A549 (cell line): ENCODE results near the gene MAGI2. TPM values are rescaled to one million over a fixed set of nuclear protein-coding genes. Genes with fewer than 3 reads are reported as not detected.

Source experiments
- ATAC-seq, 2 experiments: fragments of 200-7000 bp in 1 of 2; fragments of >200 bp in 1 of 2; cut with Nextera tagmentation in 1 of 2; cut with Tn5 transposase in 1 of 2; 3 replicates each; pipeline versions ENCODE4 v1.8.0 to v1.9.1; 2018 to 2020; ENCODE audit warnings: mild to moderate bottlenecking in 1 of 2, moderate library complexity in 1 of 2
- CTCF ChIA-PET: fragments of 300-600 bp; sonication (Branson Sonifier 250); formaldehyde crosslinking; extraction: SDS; loops from one replicate; lab custom pipeline; 2021; ENCODE audit warnings: antibody characterized with exemption, inconsistent platforms; lab: Yijun Ruan, JAX
- POLR2A ChIA-PET: fragments of 350-600 bp; formaldehyde crosslinking; extraction: SDS; loops from one replicate; lab custom pipeline; 2021; ENCODE audit warnings: antibody characterized with exemption, inconsistent platforms; lab: Yijun Ruan, JAX
- DNase-seq, 2 experiments: peaks; one replicate each; pipeline versions ENCODE4 v3.0.0 to v3.0.0-alpha.2; 2011 to 2016; ENCODE audit warnings: low read depth in 1 of 2, low spot score in 1 of 2
- FAIRE-seq: peaks from 2 replicates; lab custom pipeline; 2011; peaks lifted over from hg19 to GRCh38; lab: Jason Lieb, UNC
- H3K27ac ChIP-seq, 2 experiments: fragments of >200 bp; sonication (Bioruptor Twin); formaldehyde crosslinking; 3 replicates each; pipeline ENCODE4 v1.5.1; 2016 to 2017
- H3K4me1 ChIP-seq: fragments of >200 bp; sonication (Bioruptor Twin); formaldehyde crosslinking; 3 replicates; pipeline ENCODE4 v1.6.1; 2016
- H3K4me2 ChIP-seq: fragments of >200 bp; sonication (Bioruptor Twin); formaldehyde crosslinking; 3 replicates; pipeline ENCODE4 v1.6.1; 2016
- H3K4me3 ChIP-seq: fragments of >200 bp; sonication (Bioruptor Twin); formaldehyde crosslinking; 3 replicates; pipeline ENCODE4 v1.5.1; 2016
- H3K9me3 ChIP-seq: fragments of >200 bp; sonication (Bioruptor Twin); formaldehyde crosslinking; 3 replicates; pipeline ENCODE4 v1.6.1; 2016
- CHD2 ChIP-seq: fragments of 150-350 bp; IDR thresholded peaks from 2 replicates; pipeline ENCODE4 v1.6.1; 2014; ENCODE audit warnings: low read length; ENCODE audit not compliant: partially characterized antibody
- EHF ChIP-seq: fragments of 250-450 bp; sonication (Bioruptor Pico); IDR thresholded peaks from 2 replicates; pipeline ENCODE4 v1.5.0; 2020; ENCODE audit warnings: mild to moderate bottlenecking
- EP300 ChIP-seq, 2 experiments: fragments of >200 bp; sonication (Bioruptor Twin); formaldehyde crosslinking; IDR thresholded peaks; 2 replicates in 1 of 2; 3 replicates in 1 of 2; pipeline ENCODE4 v1.6.1; 2016 to 2017
- FOSB ChIP-seq: fragments of 250-450 bp; sonication (Bioruptor Pico); IDR thresholded peaks from 2 replicates; pipeline ENCODE4 v1.5.0; 2020; ENCODE audit warnings: mild to moderate bottlenecking, moderate library complexity
- FOSL2 ChIP-seq, 2 experiments: fragments of 450-650 bp in 1 of 2; fragments of >200 bp in 1 of 2; sonication (Bioruptor Twin) in 1 of 2; formaldehyde crosslinking; IDR thresholded peaks; 2 replicates each; pipeline versions ENCODE4 v1.5.0 to v1.6.1; 2016 to 2020; ENCODE audit warnings: mild to moderate bottlenecking in 1 of 2, moderate library complexity in 1 of 2
- FOXS1 ChIP-seq: fragments of 250-450 bp; sonication (Bioruptor Pico); IDR thresholded peaks from 2 replicates; pipeline ENCODE4 v1.5.0; 2020; ENCODE audit warnings: mild to moderate bottlenecking, moderate library complexity
- HDAC2 ChIP-seq: fragments of 200-600 bp; sonication (generic); IDR thresholded peaks from 2 replicates; pipeline ENCODE4 v1.6.1; 2016
- HEYL ChIP-seq: fragments of 250-450 bp; sonication (Bioruptor Pico); IDR thresholded peaks from 2 replicates; pipeline ENCODE4 v1.8.0; 2021; ENCODE audit warnings: mild to moderate bottlenecking, moderate library complexity
- HOXA7 ChIP-seq: fragments of 250-450 bp; sonication (Bioruptor Pico); IDR thresholded peaks from 2 replicates; pipeline ENCODE4 v1.5.0; 2020; ENCODE audit warnings: mild to moderate bottlenecking, moderate library complexity
- HOXB5 ChIP-seq: fragments of 250-450 bp; sonication (Bioruptor Pico); IDR thresholded peaks from 2 replicates; pipeline ENCODE4 v1.5.0; 2020; ENCODE audit warnings: mild to moderate bottlenecking, moderate library complexity
- KDM1A ChIP-seq: fragments of 200-600 bp; sonication (generic); IDR thresholded peaks from 2 replicates; pipeline ENCODE4 v1.6.1; 2016; ENCODE audit warnings: low read depth, mild to moderate bottlenecking
- MYC ChIP-seq: IDR thresholded peaks from 2 replicates; pipeline ENCODE4 v1.6.1; 2012; ENCODE audit warnings: mild to moderate bottlenecking, inconsistent platforms, low read length, improper control_type of control experiment, borderline replicate concordance
- NFE2L2 ChIP-seq: fragments of 150-350 bp; conservative IDR thresholded peaks from 2 replicates; pipeline ENCODE4 v1.6.1; 2014; ENCODE audit warnings: low read length
- NPAS2 ChIP-seq: fragments of 250-450 bp; sonication (Bioruptor Pico); IDR thresholded peaks from 2 replicates; pipeline ENCODE4 v1.8.0; 2022; ENCODE audit warnings: mild to moderate bottlenecking, moderate library complexity, borderline replicate concordance
- RCOR1 ChIP-seq: fragments of 150-350 bp; IDR thresholded peaks from 2 replicates; pipeline ENCODE4 v1.6.1; 2014; ENCODE audit warnings: antibody characterized with exemption, low read length, low read depth
- RFX5 ChIP-seq: fragments of 450-650 bp; IDR thresholded peaks from 2 replicates; pipeline ENCODE4 v1.7.1; 2014; ENCODE audit warnings: antibody characterized with exemption, mild to moderate bottlenecking, moderate library complexity
- SREBF2 ChIP-seq: fragments of 450-650 bp; IDR thresholded peaks from 2 replicates; pipeline ENCODE4 v1.6.1; 2014; ENCODE audit warnings: mild to moderate bottlenecking, moderate library complexity
- TFCP2L1 ChIP-seq: fragments of 250-450 bp; sonication (Bioruptor Pico); IDR thresholded peaks from 2 replicates; pipeline ENCODE4 v1.5.0; 2021; ENCODE audit warnings: mild to moderate bottlenecking
- ZNF302 ChIP-seq: fragments of 250-450 bp; sonication (Bioruptor Pico); IDR thresholded peaks from 2 replicates; pipeline ENCODE4 v1.9.0; 2021; ENCODE audit warnings: inconsistent platforms, mild to moderate bottlenecking, moderate library complexity
- ZSCAN20 ChIP-seq: fragments of 250-450 bp; sonication (Bioruptor Pico); IDR thresholded peaks from 2 replicates; pipeline ENCODE4 v1.8.0; 2022; ENCODE audit warnings: mild to moderate bottlenecking, moderate library complexity
- WGBS: methylation state at CpG from one replicate; pipeline ENCODE4 v1.1.6; 2017; ENCODE audit errors: missing lambda C conversion rate; 5-methylcytosine and 5-hydroxymethylcytosine counted together
- polyA plus RNA-seq, 4 experiments: library from polyadenylated mRNA; depleted of rRNA in 3 of 4; stranded (reverse); fragments of >200 nt; fragmentation: RNase III in 1 of 4; extraction: RNeasy Plus Mini Kit Qiagen cat#74134 plus additional on column Dnase treatment in 1 of 4; gene quantifications; 2 replicates in 3 of 4; 3 replicates in 1 of 4; pipeline ENCODE4 v1.2.3, GENCODE V29; 2011 to 2017
- TF ChIP-seq, protein P1 (sequence below): fragments of >200 bp; sonication (Bioruptor Twin); formaldehyde crosslinking; IDR thresholded peaks from 3 replicates; pipeline ENCODE4 v1.5.1; 2016
- TF ChIP-seq, protein P2 (sequence below): IDR thresholded peaks from 2 replicates; pipeline ENCODE4 v1.6.1; 2012
- TF ChIP-seq, protein P3 (sequence below): fragments of 450-650 bp; IDR thresholded peaks from 2 replicates; pipeline ENCODE4 v1.6.1; 2014; ENCODE audit warnings: antibody characterized with exemption
- TF ChIP-seq, protein P4 (sequence below): fragments of 250-450 bp; sonication (Bioruptor Pico); IDR thresholded peaks from 2 replicates; pipeline ENCODE4 v1.5.0; 2021; ENCODE audit warnings: mild to moderate bottlenecking, moderate library complexity, borderline replicate concordance

The MAGI2 gene
- polyA plus RNA-seq, 2 of the 4 experiments (the other 2 are of a cell fraction) = 0.48 to 0.81 TPM

DNA sequence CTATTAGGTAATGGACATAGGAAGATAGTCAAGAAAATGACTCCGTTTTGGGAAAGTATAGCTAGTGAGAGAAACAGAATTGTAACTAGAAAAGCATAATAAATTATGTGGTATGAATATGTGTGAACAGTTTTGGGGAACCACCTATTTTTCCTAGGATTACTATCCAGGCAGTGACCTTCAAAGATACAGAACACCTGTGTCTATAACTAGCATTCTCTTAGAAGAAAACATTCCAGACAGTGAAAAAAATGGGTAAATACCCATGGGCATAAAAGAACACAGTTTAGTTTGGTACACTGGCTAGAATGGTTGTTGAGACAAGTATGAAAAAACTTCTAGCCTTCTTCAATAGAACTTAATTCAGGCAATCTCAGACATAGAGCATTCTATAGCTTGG, 690.8 kb downstream of the MAGI2 start:
- no peak overlapping the region for H3K4me3 ChIP-seq
- H3K4me1 ChIP-seq = no peaks in the 10 kb centered on the region
- no peak overlapping the region for H3K27ac ChIP-seq
- no peak for DNase-seq
- ATAC-seq = no peak
- 0% methylated on average over 1 of the region's 1 CpG for WGBS
- H3K9me3 ChIP-seq = no peaks in the 10 kb centered on the region
- no peak for FAIRE-seq
- TF ChIP-seq, protein P1, sequence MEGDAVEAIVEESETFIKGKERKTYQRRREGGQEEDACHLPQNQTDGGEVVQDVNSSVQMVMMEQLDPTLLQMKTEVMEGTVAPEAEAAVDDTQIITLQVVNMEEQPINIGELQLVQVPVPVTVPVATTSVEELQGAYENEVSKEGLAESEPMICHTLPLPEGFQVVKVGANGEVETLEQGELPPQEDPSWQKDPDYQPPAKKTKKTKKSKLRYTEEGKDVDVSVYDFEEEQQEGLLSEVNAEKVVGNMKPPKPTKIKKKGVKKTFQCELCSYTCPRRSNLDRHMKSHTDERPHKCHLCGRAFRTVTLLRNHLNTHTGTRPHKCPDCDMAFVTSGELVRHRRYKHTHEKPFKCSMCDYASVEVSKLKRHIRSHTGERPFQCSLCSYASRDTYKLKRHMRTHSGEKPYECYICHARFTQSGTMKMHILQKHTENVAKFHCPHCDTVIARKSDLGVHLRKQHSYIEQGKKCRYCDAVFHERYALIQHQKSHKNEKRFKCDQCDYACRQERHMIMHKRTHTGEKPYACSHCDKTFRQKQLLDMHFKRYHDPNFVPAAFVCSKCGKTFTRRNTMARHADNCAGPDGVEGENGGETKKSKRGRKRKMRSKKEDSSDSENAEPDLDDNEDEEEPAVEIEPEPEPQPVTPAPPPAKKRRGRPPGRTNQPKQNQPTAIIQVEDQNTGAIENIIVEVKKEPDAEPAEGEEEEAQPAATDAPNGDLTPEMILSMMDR = no peak
- TF ChIP-seq MYC (no peak), FOSL2 (IDR thresholded peaks at IDR 0.05) (no peak), FOSL2 (CRISPR knock-in tag; IDR thresholded peaks at IDR 0.05) (no peak), EHF (CRISPR knock-in tag) (no peak), ZSCAN20 (CRISPR knock-in tag) (no peak), FOXS1 (CRISPR knock-in tag) (no peak), HEYL (no peak), RFX5 (no peak), SREBF2 (no peak), HOXB5 (CRISPR knock-in tag) (no peak), EP300 (IDR thresholded peaks at IDR 0.05) (no peak), KDM1A (no peak), RCOR1 (no peak), TFCP2L1 (no peak), ZNF302 (CRISPR knock-in tag) (no peak), NPAS2 (CRISPR knock-in tag) (no peak)
- TF ChIP-seq, protein P2, sequence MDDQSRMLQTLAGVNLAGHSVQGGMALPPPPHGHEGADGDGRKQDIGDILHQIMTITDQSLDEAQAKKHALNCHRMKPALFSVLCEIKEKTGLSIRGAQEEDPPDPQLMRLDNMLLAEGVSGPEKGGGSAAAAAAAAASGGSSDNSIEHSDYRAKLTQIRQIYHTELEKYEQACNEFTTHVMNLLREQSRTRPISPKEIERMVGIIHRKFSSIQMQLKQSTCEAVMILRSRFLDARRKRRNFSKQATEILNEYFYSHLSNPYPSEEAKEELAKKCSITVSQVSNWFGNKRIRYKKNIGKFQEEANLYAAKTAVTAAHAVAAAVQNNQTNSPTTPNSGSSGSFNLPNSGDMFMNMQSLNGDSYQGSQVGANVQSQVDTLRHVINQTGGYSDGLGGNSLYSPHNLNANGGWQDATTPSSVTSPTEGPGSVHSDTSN = no peak
- ChIA-PET CTCF (no interaction called here), POLR2A (no interaction called here)
- H3K4me2 ChIP-seq = no peak overlapping the region

DNA sequence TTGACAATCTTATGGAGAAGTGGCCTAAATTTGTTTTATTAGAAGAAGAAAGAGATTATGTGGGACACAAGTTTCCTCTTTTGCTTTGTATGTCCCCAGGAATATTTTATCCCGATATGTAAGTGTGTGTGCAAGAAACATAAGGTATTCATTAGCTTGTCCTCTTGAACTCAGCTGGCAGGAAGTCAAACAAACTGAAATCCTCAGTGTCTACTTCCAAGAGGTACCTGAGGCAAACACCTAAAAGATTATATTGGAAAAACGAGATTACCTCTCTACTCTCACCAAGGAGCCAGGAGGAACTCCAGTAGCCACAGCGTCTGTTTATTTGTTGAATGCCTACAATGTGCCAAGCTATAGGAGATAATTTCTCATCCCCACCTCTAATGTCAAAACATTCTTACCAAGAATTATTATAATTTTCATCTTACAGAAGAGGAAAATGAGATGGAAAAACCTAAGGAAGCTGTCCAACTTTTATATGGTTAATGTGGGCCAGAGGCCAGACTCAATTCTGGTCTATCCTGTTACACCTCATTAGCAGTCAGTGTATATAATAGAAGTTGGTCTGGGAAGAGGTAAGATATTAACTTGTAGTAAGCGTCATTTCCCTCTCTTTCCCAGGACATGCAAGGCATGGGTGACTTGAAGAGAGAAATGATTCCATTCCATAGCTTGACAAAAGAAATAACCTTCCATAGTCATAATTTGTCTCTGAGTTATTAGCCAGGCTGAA, 692.7 kb downstream of the MAGI2 start:
- WGBS = 23% methylated on average over 4 of the region's 4 CpGs
- Histone ChIP-seq H3K4me1 (no peaks in the 10 kb centered on the region), H3K4me2 (no peak overlapping the region), H3K27ac (no peak overlapping the region), H3K9me3 (no peaks in the 10 kb centered on the region), H3K4me3 (no peak overlapping the region)
- ChIA-PET POLR2A (no interaction called here), CTCF (interaction anchor here (0.6 to 0.7 kb wide), 2 partner anchors 41 to 301 kb away, joined by 3 to 5 read pairs; no protein-coding TSS in a partner anchor)
- ATAC-seq (no peak), DNase-seq (no peak), FAIRE-seq (no peak)
- TF ChIP-seq, protein P2 = no peak
- no peak for TF ChIP-seq HDAC2
- no peak for TF ChIP-seq HOXA7 (CRISPR knock-in tag)
- TF ChIP-seq, protein P3, sequence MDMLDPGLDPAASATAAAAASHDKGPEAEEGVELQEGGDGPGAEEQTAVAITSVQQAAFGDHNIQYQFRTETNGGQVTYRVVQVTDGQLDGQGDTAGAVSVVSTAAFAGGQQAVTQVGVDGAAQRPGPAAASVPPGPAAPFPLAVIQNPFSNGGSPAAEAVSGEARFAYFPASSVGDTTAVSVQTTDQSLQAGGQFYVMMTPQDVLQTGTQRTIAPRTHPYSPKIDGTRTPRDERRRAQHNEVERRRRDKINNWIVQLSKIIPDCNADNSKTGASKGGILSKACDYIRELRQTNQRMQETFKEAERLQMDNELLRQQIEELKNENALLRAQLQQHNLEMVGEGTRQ = no peak
- no peak for TF ChIP-seq FOSB (CRISPR knock-in tag)
- no peak for TF ChIP-seq MYC
- TF ChIP-seq, protein P1 = no peak
- TF ChIP-seq CHD2 = no peak
- TF ChIP-seq, protein P4, sequence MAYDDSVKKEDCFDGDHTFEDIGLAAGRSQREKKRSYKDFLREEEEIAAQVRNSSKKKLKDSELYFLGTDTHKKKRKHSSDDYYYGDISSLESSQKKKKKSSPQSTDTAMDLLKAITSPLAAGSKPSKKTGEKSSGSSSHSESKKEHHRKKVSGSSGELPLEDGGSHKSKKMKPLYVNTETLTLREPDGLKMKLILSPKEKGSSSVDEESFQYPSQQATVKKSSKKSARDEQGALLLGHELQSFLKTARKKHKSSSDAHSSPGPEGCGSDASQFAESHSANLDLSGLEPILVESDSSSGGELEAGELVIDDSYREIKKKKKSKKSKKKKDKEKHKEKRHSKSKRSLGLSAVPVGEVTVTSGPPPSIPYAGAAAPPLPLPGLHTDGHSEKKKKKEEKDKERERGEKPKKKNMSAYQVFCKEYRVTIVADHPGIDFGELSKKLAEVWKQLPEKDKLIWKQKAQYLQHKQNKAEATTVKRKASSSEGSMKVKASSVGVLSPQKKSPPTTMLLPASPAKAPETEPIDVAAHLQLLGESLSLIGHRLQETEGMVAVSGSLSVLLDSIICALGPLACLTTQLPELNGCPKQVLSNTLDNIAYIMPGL (CRISPR knock-in tag) = no peak
- no peak for TF ChIP-seq NFE2L2
